PC-3 (cell line): ENCODE data around the gene ROCK1.

Source experiments
- EZH2 ChIP-seq: fragments of 300-600 bp; sonication (generic); IDR thresholded peaks from one replicate; pipeline ENCODE4 v1.6.1; 2017; ENCODE audit warnings: antibody characterized with exemption, mild to moderate bottlenecking, low read length; ENCODE audit not compliant: unreplicated experiment
- TF ChIP-seq, protein P1 (sequence below): fragments of 300-600 bp; sonication (generic); conservative IDR thresholded peaks from 2 replicates; pipeline ENCODE4 v1.5.1; 2017; ENCODE audit warnings: antibody characterized with exemption, low read depth, mild to moderate bottlenecking, low read length

DNA sequence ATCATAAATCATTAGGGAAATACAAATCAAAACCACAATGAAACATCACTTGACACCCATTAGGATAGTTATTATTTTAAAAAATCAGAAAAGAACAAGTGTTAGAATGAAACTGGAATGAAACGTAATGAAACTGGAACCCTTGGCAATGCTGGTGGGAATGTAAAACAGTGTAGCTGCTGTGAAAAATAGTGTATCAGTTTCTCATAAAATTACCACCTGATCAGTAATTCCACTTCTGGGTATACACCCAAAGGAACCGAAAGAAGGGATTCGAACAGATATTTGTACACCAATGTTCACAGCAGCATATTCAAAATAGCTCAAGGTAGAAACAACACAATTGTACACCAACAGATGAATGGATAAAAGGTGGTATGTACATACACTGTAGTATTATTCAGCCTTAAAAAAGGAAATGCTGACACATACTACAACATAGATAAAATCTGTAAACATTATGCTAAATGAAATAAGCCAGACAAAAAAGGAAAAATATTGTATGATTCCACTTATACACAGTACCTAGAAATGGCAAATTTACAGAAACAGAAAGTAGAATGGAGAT lies 27.0 kb downstream of the ROCK1 start:
- TF ChIP-seq, protein P1, sequence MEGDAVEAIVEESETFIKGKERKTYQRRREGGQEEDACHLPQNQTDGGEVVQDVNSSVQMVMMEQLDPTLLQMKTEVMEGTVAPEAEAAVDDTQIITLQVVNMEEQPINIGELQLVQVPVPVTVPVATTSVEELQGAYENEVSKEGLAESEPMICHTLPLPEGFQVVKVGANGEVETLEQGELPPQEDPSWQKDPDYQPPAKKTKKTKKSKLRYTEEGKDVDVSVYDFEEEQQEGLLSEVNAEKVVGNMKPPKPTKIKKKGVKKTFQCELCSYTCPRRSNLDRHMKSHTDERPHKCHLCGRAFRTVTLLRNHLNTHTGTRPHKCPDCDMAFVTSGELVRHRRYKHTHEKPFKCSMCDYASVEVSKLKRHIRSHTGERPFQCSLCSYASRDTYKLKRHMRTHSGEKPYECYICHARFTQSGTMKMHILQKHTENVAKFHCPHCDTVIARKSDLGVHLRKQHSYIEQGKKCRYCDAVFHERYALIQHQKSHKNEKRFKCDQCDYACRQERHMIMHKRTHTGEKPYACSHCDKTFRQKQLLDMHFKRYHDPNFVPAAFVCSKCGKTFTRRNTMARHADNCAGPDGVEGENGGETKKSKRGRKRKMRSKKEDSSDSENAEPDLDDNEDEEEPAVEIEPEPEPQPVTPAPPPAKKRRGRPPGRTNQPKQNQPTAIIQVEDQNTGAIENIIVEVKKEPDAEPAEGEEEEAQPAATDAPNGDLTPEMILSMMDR, result no peak
- TF ChIP-seq EZH2, result no peak
